ENCODE data around the gene FAM171A1.

- TF ChIP-seq POLR2AphosphoS5 (IDR thresholded peaks at IDR 0.05) (no peak), POLR2A (IDR thresholded peaks at IDR 0.05) (no peak)
Observed at GRCh38 chr10:15374156-15374555, 3.1 kb upstream of the FAM171A1 start.
